Measurements from ENCODE around the gene KIF5B.

DNA sequence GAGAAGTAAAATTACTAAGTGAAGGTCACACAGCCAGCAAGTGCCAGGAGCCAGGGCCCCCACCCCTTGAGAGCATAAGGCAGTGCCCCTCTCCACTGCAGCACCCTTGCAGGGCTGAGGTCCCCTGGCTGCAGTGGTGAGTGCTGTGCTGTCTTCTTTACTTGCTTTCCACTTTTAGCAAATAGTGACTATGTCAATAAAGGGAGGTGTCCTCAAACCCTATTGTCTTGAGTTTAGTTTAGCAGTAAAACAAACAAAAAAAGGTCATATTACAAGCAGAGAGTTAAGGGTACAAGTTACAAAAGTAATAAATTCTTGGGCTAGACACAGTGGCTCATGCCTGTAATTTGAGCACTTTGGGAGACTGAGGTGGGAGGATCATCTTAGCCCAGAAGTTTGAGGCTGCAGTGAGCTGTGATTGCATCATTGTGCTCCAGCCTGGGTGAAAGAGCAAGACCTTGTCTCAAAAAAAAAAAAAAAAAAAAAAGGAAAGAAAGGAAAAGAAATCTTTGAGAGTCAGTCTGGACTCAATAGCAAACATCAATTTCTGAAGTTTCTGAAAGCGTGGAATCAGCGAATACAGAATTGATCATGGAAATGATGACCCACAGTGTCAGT is 39.0 kb upstream of the KIF5B start:
- TF ChIP-seq RAD21 (IDR thresholded peaks at IDR 0.05; ENCODE audit: insufficient read depth, low read depth, low read length) (no peak), GATAD2B (conservative IDR thresholded peaks at IDR 0.05; ENCODE audit: low read depth) (no peak), POLR2AphosphoS5 (IDR thresholded peaks at IDR 0.05; ENCODE audit: low read length) (no peak)
- TF ChIP-seq, protein P1, sequence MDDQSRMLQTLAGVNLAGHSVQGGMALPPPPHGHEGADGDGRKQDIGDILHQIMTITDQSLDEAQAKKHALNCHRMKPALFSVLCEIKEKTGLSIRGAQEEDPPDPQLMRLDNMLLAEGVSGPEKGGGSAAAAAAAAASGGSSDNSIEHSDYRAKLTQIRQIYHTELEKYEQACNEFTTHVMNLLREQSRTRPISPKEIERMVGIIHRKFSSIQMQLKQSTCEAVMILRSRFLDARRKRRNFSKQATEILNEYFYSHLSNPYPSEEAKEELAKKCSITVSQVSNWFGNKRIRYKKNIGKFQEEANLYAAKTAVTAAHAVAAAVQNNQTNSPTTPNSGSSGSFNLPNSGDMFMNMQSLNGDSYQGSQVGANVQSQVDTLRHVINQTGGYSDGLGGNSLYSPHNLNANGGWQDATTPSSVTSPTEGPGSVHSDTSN (IDR thresholded peaks at IDR 0.05; ENCODE audit: insufficient replicate concordance, low read depth, low read length) = no peak

Measured in GM12878 (cell line).